GM08714 (cell line): ENCODE results near the gene SNX25.
"Not testable (repeated sequence)": the region's sequence is repeated elsewhere in the genome, so short reads cannot be mapped to it uniquely, and the experiment has no call there.

Experiments
- H3K4me3 ChIP-seq: fragments of 200-500 bp; sonication (Bioruptor generic); 2 replicates; pipeline ENCODE4 v1.5.1; 2014; ENCODE audit warnings: mild to moderate bottlenecking, low read length, inconsistent platforms
- ZNF274 ChIP-seq: IDR thresholded peaks from 2 replicates; pipeline ENCODE4 v1.6.1; 2012; ENCODE audit warnings: mild to moderate bottlenecking, low read depth, low read length

Gene SNX25

DNA sequence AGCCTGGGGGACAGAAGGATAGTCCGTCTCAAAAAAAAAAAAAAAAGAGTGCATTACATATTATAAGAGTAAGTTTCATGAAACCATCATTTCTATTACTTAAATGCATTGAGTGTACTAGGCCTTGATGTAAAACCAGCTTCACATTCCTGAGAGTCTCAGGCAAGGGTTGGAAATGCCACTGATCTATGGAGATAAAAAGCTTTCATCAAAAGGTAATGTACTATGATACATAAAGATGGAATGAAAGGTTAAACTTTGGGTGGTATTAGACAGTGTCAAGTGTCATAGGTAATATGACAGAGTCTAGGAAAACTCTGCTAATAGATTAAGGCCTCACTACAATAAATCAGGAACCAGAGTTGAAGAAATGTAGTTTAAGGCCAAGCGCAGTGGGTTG, 13.0 kb upstream of the SNX25 start:
- H3K4me3 ChIP-seq: no peak overlapping the region
- no peak for TF ChIP-seq ZNF274

- H3K4me3 ChIP-seq: not testable (repeated sequence)
These were observed 11.2 kb upstream of the SNX25 start for GRCh38 chr4:185198189-185198588.

GRCh38 chr4:185201977-185202962, 7.1 kb upstream of the SNX25 start:
- TF ChIP-seq ZNF274: no peak
- H3K4me3 ChIP-seq: peak overlapping the region; percentile 72

DNA sequence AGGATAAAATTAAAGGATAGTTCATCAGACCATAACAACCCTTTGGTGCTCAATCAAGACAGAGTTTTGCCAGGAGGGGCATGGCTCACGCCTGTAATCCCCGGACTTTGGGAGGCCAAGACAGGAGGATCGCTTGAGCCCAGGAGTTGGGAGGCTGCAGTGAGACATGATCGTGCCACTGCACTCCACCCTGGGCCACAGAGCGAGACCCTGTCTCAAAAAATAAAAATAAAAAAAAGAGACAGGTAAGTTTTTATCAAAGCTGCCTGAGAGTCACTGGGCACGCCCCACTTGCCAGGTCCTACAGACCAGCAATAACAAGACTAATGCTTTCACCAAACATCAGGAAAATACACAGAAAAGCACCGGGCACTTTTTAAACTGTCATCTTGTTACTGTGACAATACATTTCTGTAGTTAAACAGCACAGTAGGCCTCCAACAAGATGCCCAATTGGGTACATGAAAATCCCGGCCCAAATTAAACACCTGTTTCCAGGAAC, 6.4 kb upstream of the SNX25 start:
- H3K4me3 ChIP-seq: peak overlapping the region; percentile 72
- no peak for TF ChIP-seq ZNF274

DNA sequence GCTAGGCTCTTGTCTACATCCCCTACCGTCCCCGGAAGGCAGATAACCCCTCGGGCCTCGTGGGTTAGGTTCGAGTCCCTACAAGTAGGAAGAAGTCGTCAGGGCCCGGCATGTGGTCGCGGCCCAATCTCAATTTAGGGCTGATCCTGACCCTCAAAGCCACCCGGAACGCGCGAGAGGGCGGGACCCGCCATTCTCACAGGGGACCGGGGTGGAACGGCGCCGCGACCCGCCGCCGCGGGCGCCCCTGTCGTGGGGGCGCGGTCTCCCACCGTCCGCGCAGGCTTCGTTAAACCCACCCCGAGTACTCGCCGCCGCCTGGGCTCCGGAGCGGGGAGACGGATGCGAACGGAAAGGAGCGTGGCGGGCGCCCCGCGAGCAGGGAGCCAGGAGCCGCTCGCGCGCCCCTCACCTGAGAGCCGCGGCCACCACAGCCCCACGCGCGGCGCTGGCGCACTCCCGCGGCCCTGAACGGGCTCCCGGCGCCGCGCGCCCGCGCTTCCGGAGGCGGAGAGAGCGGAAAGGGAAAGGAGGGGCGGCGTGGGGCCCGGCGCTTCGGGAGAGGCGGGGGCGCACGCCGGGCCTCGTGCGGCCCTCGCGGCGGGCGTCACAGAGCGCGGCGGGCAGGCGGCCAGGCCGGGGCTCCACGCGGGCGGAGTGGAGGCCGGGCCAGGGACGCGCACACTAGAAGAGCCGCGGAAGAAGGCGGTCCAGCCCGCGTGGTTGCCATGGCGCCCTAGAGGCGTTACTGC, 5.7 kb upstream of the SNX25 start, which contains the start of gene CFAP97:
TSS of gene CFAP97 (minus strand) at position 515 of the 752 bp plus-strand sequence. CDS start 12,804 bp downstream, outside the sequence.
- TF ChIP-seq ZNF274: no peak
- peak within 1 kb of the TSS; percentile 72 for H3K4me3 ChIP-seq

- TF ChIP-seq ZNF274: no peak
- H3K4me3 ChIP-seq: peak overlapping the region; percentile 72
These were observed 5.0 kb upstream of the SNX25 start for GRCh38 chr4:185204238-185204910.

- peak overlapping the region; percentile 15; the same call in 1 of the 2 replicates for H3K4me3 ChIP-seq
These were observed 4.3 kb upstream of the SNX25 start for GRCh38 chr4:185205073-185205472.

- TF ChIP-seq ZNF274: no peak
- no peak overlapping the region for H3K4me3 ChIP-seq
These were observed 3.6 kb upstream of the SNX25 start for GRCh38 chr4:185205697-185206342.

DNA sequence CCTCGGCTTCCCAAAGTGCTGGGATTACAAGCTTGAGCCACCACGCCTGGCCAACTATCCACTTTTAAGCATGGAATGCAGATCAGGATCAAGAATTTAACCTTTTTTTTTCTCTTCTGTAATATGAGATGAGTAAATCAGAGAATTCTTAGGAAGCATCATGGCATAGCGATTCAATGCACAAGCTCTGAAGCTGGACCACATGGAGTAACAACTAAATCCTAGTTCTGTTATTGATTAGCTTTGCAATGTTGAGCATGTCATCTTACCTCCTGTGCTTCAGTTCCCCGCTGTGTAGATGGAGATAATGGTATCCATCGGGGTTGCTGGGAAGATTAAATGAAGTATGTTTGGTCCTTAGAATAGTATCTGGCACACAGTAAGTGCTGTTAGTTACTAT, 1.9 kb upstream of the SNX25 start:
- no peak overlapping the region for H3K4me3 ChIP-seq
- TF ChIP-seq ZNF274: no peak

DNA sequence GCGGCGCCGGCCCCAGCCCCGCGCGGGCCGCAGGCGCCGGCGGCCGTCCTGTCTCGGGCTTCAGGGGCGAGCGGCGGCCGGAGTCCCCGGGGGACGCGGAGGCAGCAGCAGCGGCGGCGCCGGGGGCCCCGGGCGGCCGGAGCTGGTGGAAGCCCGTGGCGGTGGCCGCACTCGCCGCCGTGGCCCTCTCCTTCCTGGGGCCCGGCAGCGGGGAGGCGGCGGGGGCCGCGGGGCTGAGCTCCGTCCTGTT, 379 bp downstream of the SNX25 start:
- peak overlapping the region; percentile 99 for H3K4me3 ChIP-seq

DNA sequence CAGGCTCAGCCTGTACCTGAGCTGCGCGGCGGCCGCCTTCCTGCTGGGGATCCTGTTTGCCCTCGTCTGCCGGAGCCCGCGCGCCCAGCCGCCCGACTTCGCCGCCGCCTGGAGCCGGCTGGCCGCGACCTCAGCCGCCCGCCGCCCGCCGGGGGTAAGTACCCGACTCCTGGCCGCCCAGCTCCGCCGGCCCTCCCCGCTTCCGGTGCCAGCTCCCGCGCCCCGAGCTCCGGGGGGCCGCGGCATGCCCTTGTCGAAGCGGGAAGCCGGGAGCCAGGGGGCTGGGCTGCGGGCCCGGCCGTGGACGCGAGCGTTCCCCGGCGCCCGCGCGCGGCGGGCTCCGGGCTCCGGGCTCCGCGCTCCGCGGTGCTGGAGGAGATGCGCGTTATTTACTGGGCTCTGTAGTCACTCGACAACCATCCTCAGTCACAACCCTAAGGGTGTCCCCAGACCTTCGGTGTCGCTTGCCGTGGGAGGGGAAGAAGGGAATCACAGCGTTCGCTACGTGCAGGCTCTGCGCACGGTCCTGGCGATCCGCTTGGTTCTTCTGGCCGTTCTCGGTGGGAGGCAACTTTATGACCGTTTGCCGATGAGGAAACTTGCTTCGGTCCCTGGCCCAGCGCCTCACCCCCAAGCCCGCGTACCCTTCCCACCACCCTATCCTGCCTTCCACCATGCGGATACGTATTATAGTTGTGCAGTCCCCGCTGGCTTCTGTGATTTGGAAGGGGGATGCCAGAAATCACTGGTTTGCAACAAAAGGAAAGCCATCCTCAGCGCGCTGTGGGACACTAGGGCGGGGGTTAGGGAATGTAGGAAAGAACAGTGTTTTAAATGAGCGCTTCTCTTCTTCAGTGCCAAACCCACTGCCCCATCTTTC, 944 bp downstream of the SNX25 start:
- peak overlapping the region; percentile 99 for H3K4me3 ChIP-seq
- no peak for TF ChIP-seq ZNF274

- peak overlapping the region; percentile 99 for H3K4me3 ChIP-seq
- TF ChIP-seq ZNF274: no peak
These were observed 1.6 kb downstream of the SNX25 start for GRCh38 chr4:185211035-185211434.

DNA sequence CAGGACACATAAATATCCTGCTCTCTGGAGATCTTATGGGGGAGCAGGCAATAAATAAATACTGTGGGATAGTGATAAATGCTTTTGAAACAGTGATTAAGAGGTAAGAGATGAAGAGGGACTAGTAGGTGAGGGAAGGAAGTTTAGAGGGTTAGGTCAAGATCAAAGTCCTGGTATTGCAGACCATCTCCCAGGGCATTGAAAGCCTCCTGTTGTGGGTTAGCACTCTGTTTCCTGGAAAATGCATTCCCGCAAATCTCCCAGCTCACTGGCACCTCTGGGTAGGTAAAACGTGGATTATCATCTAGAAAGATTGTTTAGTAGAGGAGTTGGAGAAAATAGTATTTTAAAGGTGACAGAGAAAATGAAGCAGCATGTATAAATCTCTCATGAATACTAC, 2.2 kb downstream of the SNX25 start:
- no peak for TF ChIP-seq ZNF274

More for the DNA sequence above, 2.2 kb downstream of the SNX25 start:
- H3K4me3 ChIP-seq: peak overlapping the region; percentile 99
